ENCODE measurements around the gene TMEM126A.
"Not testable (repeated sequence)": the region's sequence is repeated elsewhere in the genome, so short reads cannot be mapped to it uniquely, and the experiment has no call there.

Gene TMEM126A

GRCh38 chr11:85647604-85648299 lies at the start of gene TMEM126A:
Gene TMEM126A (plus strand): TSS chr11:85647967. CDS start chr11:85650256, 2,289 bp downstream.
- peak; percentile 86 for DNase-seq

- DNase-seq = no peak
Measured at GRCh38 chr11:85599083-85599482, 48.7 kb upstream of the TMEM126A start.

GRCh38 chr11:85602526-85603213 lies 45.1 kb upstream of the TMEM126A start:
- DNase-seq = no peak

GRCh38 chr11:85603220-85603619 lies 44.5 kb upstream of the TMEM126A start:
- DNase-seq = no peak

GRCh38 chr11:85606237-85606636 lies 41.5 kb upstream of the TMEM126A start:
- DNase-seq = not testable (repeated sequence)

GRCh38 chr11:85608621-85609020 lies 39.1 kb upstream of the TMEM126A start:
- DNase-seq = not testable (repeated sequence)

GRCh38 chr11:85609286-85609685 lies 38.5 kb upstream of the TMEM126A start:
- DNase-seq = not testable (repeated sequence)

- not testable (repeated sequence) for DNase-seq
Measured at GRCh38 chr11:85611643-85612042, 36.1 kb upstream of the TMEM126A start.

GRCh38 chr11:85619499-85619898 lies 28.3 kb upstream of the TMEM126A start:
- no peak for DNase-seq

- no peak for DNase-seq
Measured at GRCh38 chr11:85620256-85620655, 27.5 kb upstream of the TMEM126A start.

GRCh38 chr11:85626496-85626895 lies 21.3 kb upstream of the TMEM126A start:
- DNase-seq = no peak

GRCh38 chr11:85627332-85627997 lies 20.3 kb upstream of the TMEM126A start, which contains the start of gene DLG2:
Gene DLG2 (minus strand): TSS chr11:85627344.
- DNase-seq = peak; percentile 5

- peak; percentile 96 for DNase-seq
Measured at GRCh38 chr11:85627998-85628770, 19.6 kb upstream of the TMEM126A start, which contains the start of gene TMEM126B. Gene TMEM126B (plus strand): TSS chr11:85628593. CDS start chr11:85628608, 15 bp downstream.

GRCh38 chr11:85628771-85629341 lies 18.9 kb upstream of the TMEM126A start:
- no peak for DNase-seq

- DNase-seq = no peak
Measured at GRCh38 chr11:85634747-85635146, 13.0 kb upstream of the TMEM126A start.

- DNase-seq = no peak
Measured at GRCh38 chr11:85643191-85643614, 4.6 kb upstream of the TMEM126A start.

GRCh38 chr11:85647078-85647477 lies 689 bp upstream of the TMEM126A start:
- DNase-seq = no peak

GRCh38 chr11:85651118-85651517 lies 3.4 kb downstream of the TMEM126A start:
- DNase-seq = no peak

GRCh38 chr11:85652786-85653447 lies 5.2 kb downstream of the TMEM126A start:
- no peak for DNase-seq

GRCh38 chr11:85654343-85654742 lies 6.6 kb downstream of the TMEM126A start:
- DNase-seq = not testable (repeated sequence)

- no peak for DNase-seq
Measured at GRCh38 chr11:85656777-85657176, 9.0 kb downstream of the TMEM126A start.

- DNase-seq = no peak
Measured at GRCh38 chr11:85658180-85658579, 10.4 kb downstream of the TMEM126A start.
